Stimulated activated naive CD8-positive, alpha-beta T cell treated with anti-CD3 and anti-CD28 coated beads, Interleukin-15, amount 100 ng/mL, for 72 hours (primary cell): ENCODE data around the gene LRP6.

ENCODE experiments used
- ATAC-seq: fragments of 150-1000 bp; cut with Tn5 transposase; 2 replicates; pipeline ENCODE4 v1.10.0; 2021; ENCODE audit warnings: mild to moderate bottlenecking, moderate library complexity
- DNase-seq, 2 donors: peaks; one replicate each; pipeline ENCODE4 v3.0.0; 2021 to 2022
- H3K27ac Mint-ChIP-seq, 2 donors: one replicate each; pipeline ENCODE4 v1.8.0; 2022; ENCODE audit warnings: mild to moderate bottlenecking in 2 of 2, mixed read lengths in 2 of 2, moderate library complexity in 2 of 2
- H3K27me3 Mint-ChIP-seq: one replicate; pipeline ENCODE4 v1.8.0; 2022; ENCODE audit warnings: mixed read lengths
- H3K4me1 Mint-ChIP-seq: one replicate; pipeline ENCODE4 v1.8.0; 2022; ENCODE audit warnings: mild to moderate bottlenecking, mixed read lengths
- H3K4me3 Mint-ChIP-seq, 2 donors: one replicate each; pipeline ENCODE4 v1.8.0; 2022; ENCODE audit warnings: mild to moderate bottlenecking in 2 of 2, mixed read lengths in 2 of 2, moderate library complexity in 1 of 2
- H3K9me3 Mint-ChIP-seq, 2 donors: one replicate each; pipeline ENCODE4 v1.8.0; 2022; ENCODE audit warnings: mixed read lengths in 2 of 2

LRP6 gene

GRCh38 chr12:12210416-12210815 lies 56.4 kb downstream of the LRP6 start:
- no peak overlapping the region for H3K4me3 Mint-ChIP-seq
- peaks cover 21% of the 10 kb centered on the region for H3K4me1 Mint-ChIP-seq
- no peak for DNase-seq
- no peak overlapping the region for H3K27ac Mint-ChIP-seq
- no peaks in the 10 kb centered on the region for H3K9me3 Mint-ChIP-seq
- peaks cover 24% of the 10 kb centered on the region for H3K27me3 Mint-ChIP-seq
- ATAC-seq: peak; percentile 53

- H3K4me3 Mint-ChIP-seq: no peak overlapping the region
- no peak for DNase-seq
- no peak overlapping the region for H3K27ac Mint-ChIP-seq
- H3K27me3 Mint-ChIP-seq: peaks cover 24% of the 10 kb centered on the region
- H3K9me3 Mint-ChIP-seq: no peaks in the 10 kb centered on the region
- ATAC-seq: no peak
- peaks cover 18% of the 10 kb centered on the region for H3K4me1 Mint-ChIP-seq
Measured at GRCh38 chr12:12209675-12210074, 57.2 kb downstream of the LRP6 start.

GRCh38 chr12:12209043-12209442 lies 57.8 kb downstream of the LRP6 start:
- no peak overlapping the region for H3K27ac Mint-ChIP-seq
- no peak overlapping the region for H3K4me3 Mint-ChIP-seq

GRCh38 chr12:12207746-12208145 lies 59.1 kb downstream of the LRP6 start:
- H3K27me3 Mint-ChIP-seq: peaks cover 16% of the 10 kb centered on the region
- H3K4me3 Mint-ChIP-seq: no peak overlapping the region
- H3K9me3 Mint-ChIP-seq: no peaks in the 10 kb centered on the region
- peaks cover 16% of the 10 kb centered on the region for H3K4me1 Mint-ChIP-seq
- H3K27ac Mint-ChIP-seq: no peak overlapping the region
- ATAC-seq (no peak), DNase-seq (no peak)

More at GRCh38 chr12:12209043-12209442, 57.8 kb downstream of the LRP6 start:
- ATAC-seq (no peak), DNase-seq (no peak)
- Mint-ChIP-seq H3K27me3 (peaks cover 24% of the 10 kb centered on the region), H3K4me1 (peaks cover 16% of the 10 kb centered on the region), H3K9me3 (no peaks in the 10 kb centered on the region)

- ATAC-seq (no peak), DNase-seq (no peak)
- Mint-ChIP-seq H3K4me1 (peaks cover 16% of the 10 kb centered on the region), H3K27ac (no peak overlapping the region), H3K4me3 (no peak overlapping the region), H3K9me3 (no peaks in the 10 kb centered on the region), H3K27me3 (peaks cover 16% of the 10 kb centered on the region)
Measured at GRCh38 chr12:12206776-12207388, 60.0 kb downstream of the LRP6 start.

GRCh38 chr12:12202747-12203146 lies 64.1 kb downstream of the LRP6 start:
- Mint-ChIP-seq H3K4me3 (no peak overlapping the region), H3K27me3 (peaks cover 11% of the 10 kb centered on the region), H3K27ac (no peak overlapping the region), H3K9me3 (peaks cover 7 to 12% of the 10 kb centered on the region in 2 donors), H3K4me1 (peaks cover 11% of the 10 kb centered on the region)
- no peak for DNase-seq
- ATAC-seq: no peak

GRCh38 chr12:12202105-12202504 lies 64.7 kb downstream of the LRP6 start:
- DNase-seq: no peak
- Mint-ChIP-seq H3K27me3 (peaks cover 7% of the 10 kb centered on the region), H3K4me1 (peaks cover 11% of the 10 kb centered on the region), H3K4me3 (no peak overlapping the region), H3K27ac (peak overlapping the region in 1 of 2 donors; percentile 54), H3K9me3 (peaks cover 9 to 15% of the 10 kb centered on the region in 2 donors)
- ATAC-seq: no peak

GRCh38 chr12:12201274-12201758 lies 65.5 kb downstream of the LRP6 start:
- peak in 1 of 2 donors; percentile 24 for DNase-seq
- Mint-ChIP-seq H3K27ac (no peak overlapping the region), H3K9me3 (peaks cover 17 to 20% of the 10 kb centered on the region in 2 donors), H3K4me3 (no peak overlapping the region), H3K4me1 (peaks cover 11% of the 10 kb centered on the region), H3K27me3 (peaks cover 7% of the 10 kb centered on the region)
- peak; percentile 90 for ATAC-seq

GRCh38 chr12:12200363-12200762 lies 66.5 kb downstream of the LRP6 start:
- ATAC-seq (no peak), DNase-seq (no peak)
- Mint-ChIP-seq H3K9me3 (peaks cover 17 to 20% of the 10 kb centered on the region in 2 donors), H3K27ac (no peak overlapping the region), H3K27me3 (peaks cover 7% of the 10 kb centered on the region), H3K4me3 (no peak overlapping the region), H3K4me1 (peaks cover 11% of the 10 kb centered on the region)

GRCh38 chr12:12198124-12198523 lies 68.7 kb downstream of the LRP6 start:
- H3K4me1 Mint-ChIP-seq: peaks cover 11% of the 10 kb centered on the region
- peaks cover 17 to 20% of the 10 kb centered on the region in 2 donors for H3K9me3 Mint-ChIP-seq
- H3K27me3 Mint-ChIP-seq: peaks cover 15% of the 10 kb centered on the region
- no peak for ATAC-seq
- no peak overlapping the region for H3K4me3 Mint-ChIP-seq
- no peak for DNase-seq
- no peak overlapping the region for H3K27ac Mint-ChIP-seq

GRCh38 chr12:12197128-12197527 lies 69.7 kb downstream of the LRP6 start:
- H3K9me3 Mint-ChIP-seq: peaks cover 17 to 20% of the 10 kb centered on the region in 2 donors
- DNase-seq (no peak), ATAC-seq (no peak)
- no peak overlapping the region for H3K27ac Mint-ChIP-seq
- no peak overlapping the region for H3K4me3 Mint-ChIP-seq
- H3K27me3 Mint-ChIP-seq: peaks cover 15% of the 10 kb centered on the region
- H3K4me1 Mint-ChIP-seq: peaks cover 11% of the 10 kb centered on the region

GRCh38 chr12:12195516-12195915 lies 71.3 kb downstream of the LRP6 start:
- Mint-ChIP-seq H3K4me1 (peaks cover 1% of the 10 kb centered on the region), H3K27ac (no peak overlapping the region), H3K4me3 (no peak overlapping the region), H3K27me3 (peaks cover 11% of the 10 kb centered on the region), H3K9me3 (peaks cover 17 to 20% of the 10 kb centered on the region in 2 donors)
- DNase-seq (no peak), ATAC-seq (no peak)

GRCh38 chr12:12195081-12195480 lies 71.8 kb downstream of the LRP6 start:
- Mint-ChIP-seq H3K27ac (no peak overlapping the region), H3K9me3 (peaks cover 17 to 20% of the 10 kb centered on the region in 2 donors), H3K4me3 (no peak overlapping the region), H3K27me3 (peaks cover 13% of the 10 kb centered on the region), H3K4me1 (peaks cover 6% of the 10 kb centered on the region)
- DNase-seq (no peak), ATAC-seq (no peak)

- H3K4me3 Mint-ChIP-seq: no peak overlapping the region
- peaks cover 13% of the 10 kb centered on the region for H3K27me3 Mint-ChIP-seq
- H3K4me1 Mint-ChIP-seq: peaks cover 6% of the 10 kb centered on the region
- DNase-seq (no peak), ATAC-seq (no peak)
- no peak overlapping the region for H3K27ac Mint-ChIP-seq
- H3K9me3 Mint-ChIP-seq: peaks cover 17 to 19% of the 10 kb centered on the region in 2 donors
Measured at GRCh38 chr12:12194206-12194605, 72.6 kb downstream of the LRP6 start.

- no peak for ATAC-seq
- no peak overlapping the region for H3K4me3 Mint-ChIP-seq
Measured at GRCh38 chr12:12191008-12191407, 75.8 kb downstream of the LRP6 start.

GRCh38 chr12:12190087-12190809 lies 76.6 kb downstream of the LRP6 start:
- ATAC-seq (peak; percentile 60), DNase-seq (no peak)
- H3K27ac Mint-ChIP-seq: no peak overlapping the region
- H3K9me3 Mint-ChIP-seq: no peaks in the 10 kb centered on the region
- H3K27me3 Mint-ChIP-seq: peaks cover 13% of the 10 kb centered on the region
- H3K4me3 Mint-ChIP-seq: no peak overlapping the region
- H3K4me1 Mint-ChIP-seq: peaks cover 6% of the 10 kb centered on the region

More at GRCh38 chr12:12191008-12191407, 75.8 kb downstream of the LRP6 start:
- H3K27ac Mint-ChIP-seq: no peak overlapping the region
- H3K9me3 Mint-ChIP-seq: no peaks in the 10 kb centered on the region
- H3K27me3 Mint-ChIP-seq: peaks cover 13% of the 10 kb centered on the region
- H3K4me1 Mint-ChIP-seq: peaks cover 6% of the 10 kb centered on the region
- no peak for DNase-seq
